Measurements from ENCODE around the gene SYT11.
"Not testable (repeated sequence)": the region's sequence is repeated elsewhere in the genome, so short reads cannot be mapped to it uniquely, and the experiment has no call there.

The SYT11 gene

DNA sequence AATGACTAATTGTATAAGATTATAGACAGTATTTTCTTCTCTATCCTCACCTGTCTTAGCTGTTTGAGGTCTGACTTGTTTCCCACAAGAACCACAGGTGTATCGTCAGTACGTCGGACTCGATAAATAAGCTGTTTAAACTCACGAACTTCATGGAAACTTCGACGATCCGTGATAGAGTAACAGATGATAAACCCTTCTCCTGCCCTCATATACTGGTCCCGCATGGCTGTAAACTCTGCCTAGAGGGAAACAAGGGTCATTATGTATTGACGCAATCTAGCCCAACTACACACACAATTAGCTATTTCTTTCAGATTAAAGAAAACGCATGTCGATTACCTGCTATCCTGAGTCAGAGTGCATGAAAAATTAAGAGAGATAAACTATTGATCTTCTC, 44.9 kb downstream of the SYT11 start:
- no peak for DNase-seq

DNA sequence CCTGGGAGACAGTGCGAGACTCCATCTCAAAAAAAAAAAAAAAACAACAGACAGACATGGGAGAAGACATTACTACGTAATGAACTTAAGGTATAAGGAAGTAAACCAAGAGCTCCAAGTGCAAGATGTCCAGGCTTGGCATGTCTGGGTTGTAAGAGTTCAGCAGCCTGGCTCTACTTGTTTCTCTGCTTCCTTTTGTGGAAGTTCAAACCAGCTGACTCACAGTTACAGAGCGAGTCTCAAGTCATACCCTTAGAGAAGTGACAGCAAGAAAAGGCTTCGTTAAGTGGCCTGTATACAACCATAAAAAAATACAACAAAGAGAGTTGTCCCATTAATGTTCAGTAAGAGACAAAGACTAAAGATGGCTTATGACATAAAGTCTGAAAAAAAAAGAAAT, 50.5 kb downstream of the SYT11 start:
- no peak for DNase-seq

- no peak for DNase-seq
These were observed 51.3 kb downstream of the SYT11 start for GRCh38 chr1:155910621-155911121.

GRCh38 chr1:155911156-155912055, 52.0 kb downstream of the SYT11 start, which contains the start of gene RIT1:
RIT1 (minus strand) TSS chr1:155911349; CDS start chr1:155910761, 588 bp downstream.
- peak; percentile 30 for DNase-seq

DNA sequence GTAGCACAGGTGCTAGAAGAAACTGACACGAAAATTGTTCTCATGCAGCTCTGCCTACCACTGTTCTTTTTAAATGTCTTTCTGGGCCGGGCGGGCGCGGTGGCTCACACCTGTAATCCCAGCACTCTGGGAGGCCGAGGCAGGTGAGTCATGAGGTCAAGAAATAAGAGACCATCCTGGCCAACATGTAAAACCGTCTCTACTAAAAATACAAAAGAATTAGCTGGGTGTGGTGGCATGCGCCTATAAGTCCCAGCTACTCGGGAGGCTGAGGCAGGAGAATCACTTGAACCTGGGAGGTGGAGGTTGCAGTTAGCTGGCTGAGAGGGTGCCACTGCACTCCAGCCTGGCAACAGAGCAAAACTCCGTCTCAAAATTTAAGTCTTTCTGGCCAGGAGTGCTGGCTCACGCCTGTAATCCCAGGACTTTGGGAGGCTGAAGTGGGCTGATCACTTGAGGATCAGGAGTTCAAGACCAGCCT, 52.7 kb downstream of the SYT11 start:
- DNase-seq = no peak

DNA sequence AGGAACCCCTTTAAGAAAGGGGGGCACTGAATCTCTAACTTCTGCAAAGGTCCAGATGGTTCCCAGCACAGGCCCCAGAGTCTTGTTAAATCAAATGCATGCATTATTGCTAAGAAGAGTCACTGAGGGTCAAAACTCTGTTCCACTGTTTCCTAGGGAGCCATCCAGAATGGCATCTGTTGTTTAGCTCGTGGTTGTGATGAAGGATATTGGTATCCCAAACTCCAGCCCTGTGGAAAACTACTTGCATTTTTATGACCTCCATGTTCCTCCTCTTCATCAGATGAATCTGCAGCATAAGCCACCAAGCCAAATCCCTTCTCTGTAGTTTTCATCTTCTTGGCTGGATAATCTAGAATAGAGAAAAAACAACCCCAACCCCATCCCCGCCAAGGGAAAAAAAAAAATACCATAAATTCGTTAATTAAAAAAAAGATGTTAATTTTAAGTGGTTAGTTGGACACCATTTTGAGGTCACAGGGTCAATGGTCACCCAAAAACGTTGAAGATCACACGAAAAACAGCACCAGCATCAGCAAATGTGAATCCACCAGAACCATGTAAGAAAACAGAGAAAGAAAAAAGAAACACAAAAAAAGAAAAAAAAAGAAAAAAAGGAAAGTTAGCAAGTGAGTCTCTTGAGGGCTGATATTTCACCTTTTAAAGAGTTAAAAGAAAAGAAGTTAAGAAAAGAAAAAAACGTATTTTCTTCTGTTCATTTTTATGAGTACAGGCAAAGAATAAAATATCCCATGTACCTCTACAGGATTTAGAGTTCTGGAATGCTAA, 54.8 kb downstream of the SYT11 start:
- DNase-seq = no peak

DNA sequence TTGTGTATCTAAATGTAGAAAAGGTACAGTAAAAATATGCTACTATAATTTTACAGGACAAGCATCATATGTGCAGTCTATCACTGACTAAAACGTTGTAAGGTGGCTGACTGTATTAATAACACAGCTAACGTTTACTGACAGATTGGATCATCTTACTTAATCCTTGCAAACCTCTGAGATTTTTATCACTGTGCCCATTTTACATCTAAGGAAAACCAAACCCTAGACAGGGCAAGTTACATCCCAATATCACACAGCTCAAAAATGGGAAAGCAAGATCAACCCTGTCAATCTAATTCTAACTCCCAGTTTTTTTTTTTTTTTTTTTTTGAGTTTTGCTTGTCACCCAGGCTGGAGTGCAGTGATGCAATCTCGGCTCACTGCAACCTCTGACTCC, 59.3 kb downstream of the SYT11 start:
- DNase-seq = no peak

DNA sequence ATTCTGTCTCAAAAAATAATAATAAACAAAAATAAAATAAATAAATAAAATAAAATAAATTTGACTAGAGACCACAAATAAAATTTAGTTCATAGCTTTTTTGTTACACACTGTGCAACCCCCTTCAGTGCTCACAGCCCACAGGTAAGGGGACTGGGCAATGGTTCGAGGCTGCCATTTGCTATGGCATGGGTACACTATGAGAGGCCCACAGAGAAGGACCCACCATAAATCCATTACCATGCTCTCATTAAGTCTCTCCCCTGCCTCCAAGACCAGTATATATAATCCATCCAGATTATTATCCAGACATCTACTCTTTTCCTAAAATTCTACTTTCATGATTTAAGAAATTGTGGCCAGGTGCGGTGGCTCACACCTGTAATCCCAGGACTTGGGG, 60.4 kb downstream of the SYT11 start:
- DNase-seq = no peak

DNA sequence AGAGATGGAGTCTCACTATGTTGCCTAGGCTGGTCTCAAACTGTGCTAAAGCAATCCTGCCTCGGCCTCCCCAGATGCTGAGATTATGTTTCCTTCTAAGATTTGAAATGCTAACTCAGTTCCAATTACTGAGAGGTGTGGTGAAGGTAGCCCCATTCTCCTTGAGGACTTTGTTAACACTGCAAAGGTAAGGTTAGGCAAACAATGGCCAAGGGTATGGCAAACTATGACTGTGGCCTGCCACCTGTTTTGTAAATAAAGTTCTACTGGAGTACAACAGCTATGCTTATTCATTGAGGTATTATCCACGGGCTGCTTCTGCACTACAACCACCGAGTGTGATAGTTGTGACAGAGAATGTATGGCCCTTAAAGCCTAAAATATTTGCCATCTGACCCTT, 61.4 kb downstream of the SYT11 start:
- no peak for DNase-seq

GRCh38 chr1:155925506-155925905, 66.1 kb downstream of the SYT11 start:
- DNase-seq = no peak

DNA sequence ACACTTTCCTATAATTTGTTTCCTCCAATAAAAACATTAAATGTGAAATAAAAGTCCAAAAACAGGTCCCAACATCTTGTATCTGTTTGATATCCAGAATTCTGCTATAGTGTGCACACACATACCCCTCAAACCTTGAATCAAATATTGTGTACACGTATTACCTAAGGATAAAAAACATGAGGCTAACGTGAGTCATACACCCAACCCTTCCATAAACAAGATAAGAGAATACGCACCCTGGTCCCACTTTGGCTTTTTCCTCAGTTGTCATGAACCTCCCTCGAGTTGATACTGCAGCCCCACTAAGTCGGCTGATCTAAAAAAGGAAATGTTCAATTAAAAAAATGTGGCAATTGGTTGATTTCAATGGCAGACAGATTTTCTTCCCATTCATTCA, 69.7 kb downstream of the SYT11 start:
- DNase-seq = no peak

DNA sequence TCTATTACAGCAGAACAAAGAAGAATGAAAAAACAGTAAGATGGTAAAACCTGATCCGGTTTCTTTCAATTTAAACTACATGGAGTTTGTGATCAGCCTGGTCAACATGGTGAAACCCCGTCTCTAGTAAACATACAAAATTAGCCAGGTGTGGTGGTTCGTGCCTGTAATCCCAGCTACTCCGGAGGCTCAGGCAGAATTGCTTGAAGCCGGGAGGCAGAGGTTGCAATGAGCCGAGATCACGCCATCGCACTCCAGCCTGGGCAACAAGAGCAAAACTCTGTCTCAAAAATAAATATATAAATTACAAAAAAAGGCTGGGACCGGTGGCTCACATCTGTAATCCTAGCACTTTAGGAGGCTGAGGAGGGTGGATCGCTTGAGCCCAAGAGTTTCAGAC, 71.4 kb downstream of the SYT11 start:
- DNase-seq = not testable (repeated sequence)

DNA sequence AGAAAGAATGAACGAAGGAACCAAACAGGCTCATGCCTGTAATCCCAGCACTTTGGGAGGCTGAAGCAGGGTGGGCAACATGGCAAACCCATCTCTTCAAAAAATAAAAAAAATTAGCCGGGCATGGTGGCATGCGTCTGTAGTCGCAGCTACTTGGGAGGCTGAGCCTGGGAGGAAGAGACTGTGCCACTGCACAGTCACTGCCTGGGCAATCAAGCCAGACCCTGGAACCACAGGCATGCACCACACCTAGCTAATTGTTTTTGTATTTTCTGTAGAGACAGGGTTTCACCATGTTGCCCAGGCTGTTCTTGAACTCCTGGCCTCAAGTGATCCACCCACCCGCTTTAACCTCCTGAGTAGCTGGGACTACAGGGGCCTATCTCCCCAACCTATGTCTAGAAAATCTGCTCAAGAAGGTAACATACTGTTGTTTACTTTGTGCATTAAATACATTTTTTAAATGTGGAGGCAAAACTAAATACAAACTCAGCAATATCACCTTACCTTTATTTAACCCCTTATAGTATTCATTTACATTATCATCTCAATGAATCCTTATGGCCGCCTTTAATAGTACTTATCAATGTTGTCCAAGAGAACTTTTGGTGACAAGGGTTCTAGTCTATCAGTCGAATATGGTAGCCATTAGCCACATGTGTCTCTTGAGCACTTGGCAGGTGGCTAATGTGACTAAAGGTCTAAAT, 72.1 kb downstream of the SYT11 start:
- DNase-seq = no peak

GRCh38 chr1:155932081-155932480, 72.7 kb downstream of the SYT11 start:
- no peak for DNase-seq

- DNase-seq = no peak
These were observed 73.1 kb downstream of the SYT11 start for GRCh38 chr1:155932487-155932886.

DNA sequence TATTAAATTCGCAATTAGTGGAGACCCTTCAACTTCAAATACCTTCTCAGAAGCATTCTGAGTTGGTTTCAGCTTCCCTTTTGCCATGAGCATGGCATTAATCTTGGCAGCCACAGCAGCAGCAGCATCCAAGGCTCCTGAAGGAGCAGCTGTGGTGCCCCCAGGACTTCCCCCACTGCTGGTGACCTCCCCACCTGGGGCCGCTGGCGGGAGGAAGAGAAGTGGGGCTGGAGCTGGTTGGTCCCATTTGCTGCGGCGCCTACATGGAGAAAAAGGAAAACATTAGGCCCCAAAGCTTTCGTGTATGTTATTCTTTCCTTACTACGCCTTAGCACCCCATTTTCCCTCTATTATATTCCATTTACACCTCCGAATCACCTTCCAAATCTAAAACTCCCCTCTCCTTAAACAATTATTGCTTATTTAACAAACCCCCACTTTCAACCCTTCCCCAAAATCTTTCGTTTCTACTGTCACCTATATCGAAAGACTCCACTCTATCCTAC, 74.3 kb downstream of the SYT11 start:
- no peak for DNase-seq

- peak; percentile 100 for DNase-seq
These were observed 74.9 kb downstream of the SYT11 start, which contains the start of gene KHDC4 for GRCh38 chr1:155934097-155934935. KHDC4 (minus strand) TSS chr1:155934413; CDS start chr1:155934373, 40 bp downstream.
